K562 (cell line): ENCODE measurements around the gene SNRNP70. TPM values are rescaled to one million over a fixed set of nuclear protein-coding genes. Genes with fewer than 3 reads are reported as not detected.

Experiments used
- MEF2D ChIP-seq: conservative IDR thresholded peaks from 2 replicates; pipeline ENCODE4 v1.6.1; 2016; ENCODE audit warnings: low read depth, missing genetic modification characterization, missing compliant biosample characterization
- NELFE ChIP-seq: IDR thresholded peaks from 2 replicates; pipeline ENCODE4 v1.6.1; 2011; ENCODE audit warnings: mild to moderate bottlenecking; ENCODE audit not compliant: insufficient read depth, insufficient read length
- POLR2H ChIP-seq: IDR thresholded peaks from 2 replicates; pipeline ENCODE4 v1.6.1; 2016; ENCODE audit warnings: missing genetic modification characterization, low read depth, mild to moderate bottlenecking, control low read depth, missing compliant biosample characterization, moderate library complexity
- SMAD3 ChIP-seq: fragments of 450-650 bp; formaldehyde crosslinking; conservative IDR thresholded peaks from 2 replicates; pipeline ENCODE4 v1.4.0; 2020; ENCODE audit warnings: mild to moderate bottlenecking
- THRA ChIP-seq: fragments of 450-650 bp; IDR thresholded peaks from 2 replicates; pipeline ENCODE4 v1.6.1; 2017; ENCODE audit warnings: mild to moderate bottlenecking, moderate library complexity
- ZNF436 ChIP-seq: fragments of 250-450, 450-650 bp; sonication (Bioruptor Pico); formaldehyde crosslinking; IDR thresholded peaks from 2 replicates; pipeline ENCODE4 v1.7.0; 2020; ENCODE audit warnings: mild to moderate bottlenecking
- ZNF584 ChIP-seq: fragments of 200-800 bp; sonication (Bioruptor generic); IDR thresholded peaks from 2 replicates; pipeline ENCODE4 v1.6.1; 2016; ENCODE audit warnings: low read depth, mild to moderate bottlenecking, missing genetic modification characterization, missing compliant biosample characterization
- polyA plus RNA-seq, 8 experiments: library from polyadenylated mRNA; depleted of rRNA in 4 of 8; stranded (reverse) in 5 of 8; unstranded in 3 of 8; fragments of >200 nt; fragmentation: Nextera tagmentation in 2 of 8; fragmentation: Illumina TruSeq in 1 of 8; extraction: Ambion mirVana in 2 of 8; extraction: Trizol in 1 of 8; gene quantifications; 2 replicates each; pipeline versions ENCODE4 v1.2.1 to v1.2.3, GENCODE V29; 2011 to 2014; ENCODE audit warnings: inconsistent platforms in 1 of 8, missing spikeins in 1 of 8
- total RNA-seq, 7 experiments: library from RNA; depleted of rRNA in 6 of 7; stranded (reverse); fragments of >200 nt in 6 of 7; fragmentation: Illumina TruSeq in 2 of 7; extraction: Trizol in 2 of 7; gene quantifications; 2 replicates each; pipeline versions ENCODE4 v1.2.1 to v1.2.3, GENCODE V29; 2011 to 2021; ENCODE audit warnings: low replicate concordance in 1 of 7
- TF ChIP-seq, protein P1 (sequence below): fragments of 450-650 bp; IDR thresholded peaks from 2 replicates; pipeline ENCODE4 v1.6.1; 2016; ENCODE audit warnings: low read depth
- TF ChIP-seq, protein P2 (sequence below): fragments of 450-650 bp; IDR thresholded peaks from 2 replicates; pipeline ENCODE4 v1.6.1; 2017; ENCODE audit warnings: antibody characterized with exemption, mild to moderate bottlenecking

Gene SNRNP70
- total and polyA plus RNA-seq, 9 of the 15 experiments (the other 6 are each of a cell fraction or from before 2014, with no cell fraction given): 2.8 to 496 (median 136) TPM

- TF ChIP-seq MEF2D (tag) (no peak), ZNF436 (CRISPR knock-in tag) (no peak), ZNF584 (no peak), POLR2H (tag) (no peak), THRA (no peak), SMAD3 (no peak), NELFE (no peak)
- TF ChIP-seq, protein P1, sequence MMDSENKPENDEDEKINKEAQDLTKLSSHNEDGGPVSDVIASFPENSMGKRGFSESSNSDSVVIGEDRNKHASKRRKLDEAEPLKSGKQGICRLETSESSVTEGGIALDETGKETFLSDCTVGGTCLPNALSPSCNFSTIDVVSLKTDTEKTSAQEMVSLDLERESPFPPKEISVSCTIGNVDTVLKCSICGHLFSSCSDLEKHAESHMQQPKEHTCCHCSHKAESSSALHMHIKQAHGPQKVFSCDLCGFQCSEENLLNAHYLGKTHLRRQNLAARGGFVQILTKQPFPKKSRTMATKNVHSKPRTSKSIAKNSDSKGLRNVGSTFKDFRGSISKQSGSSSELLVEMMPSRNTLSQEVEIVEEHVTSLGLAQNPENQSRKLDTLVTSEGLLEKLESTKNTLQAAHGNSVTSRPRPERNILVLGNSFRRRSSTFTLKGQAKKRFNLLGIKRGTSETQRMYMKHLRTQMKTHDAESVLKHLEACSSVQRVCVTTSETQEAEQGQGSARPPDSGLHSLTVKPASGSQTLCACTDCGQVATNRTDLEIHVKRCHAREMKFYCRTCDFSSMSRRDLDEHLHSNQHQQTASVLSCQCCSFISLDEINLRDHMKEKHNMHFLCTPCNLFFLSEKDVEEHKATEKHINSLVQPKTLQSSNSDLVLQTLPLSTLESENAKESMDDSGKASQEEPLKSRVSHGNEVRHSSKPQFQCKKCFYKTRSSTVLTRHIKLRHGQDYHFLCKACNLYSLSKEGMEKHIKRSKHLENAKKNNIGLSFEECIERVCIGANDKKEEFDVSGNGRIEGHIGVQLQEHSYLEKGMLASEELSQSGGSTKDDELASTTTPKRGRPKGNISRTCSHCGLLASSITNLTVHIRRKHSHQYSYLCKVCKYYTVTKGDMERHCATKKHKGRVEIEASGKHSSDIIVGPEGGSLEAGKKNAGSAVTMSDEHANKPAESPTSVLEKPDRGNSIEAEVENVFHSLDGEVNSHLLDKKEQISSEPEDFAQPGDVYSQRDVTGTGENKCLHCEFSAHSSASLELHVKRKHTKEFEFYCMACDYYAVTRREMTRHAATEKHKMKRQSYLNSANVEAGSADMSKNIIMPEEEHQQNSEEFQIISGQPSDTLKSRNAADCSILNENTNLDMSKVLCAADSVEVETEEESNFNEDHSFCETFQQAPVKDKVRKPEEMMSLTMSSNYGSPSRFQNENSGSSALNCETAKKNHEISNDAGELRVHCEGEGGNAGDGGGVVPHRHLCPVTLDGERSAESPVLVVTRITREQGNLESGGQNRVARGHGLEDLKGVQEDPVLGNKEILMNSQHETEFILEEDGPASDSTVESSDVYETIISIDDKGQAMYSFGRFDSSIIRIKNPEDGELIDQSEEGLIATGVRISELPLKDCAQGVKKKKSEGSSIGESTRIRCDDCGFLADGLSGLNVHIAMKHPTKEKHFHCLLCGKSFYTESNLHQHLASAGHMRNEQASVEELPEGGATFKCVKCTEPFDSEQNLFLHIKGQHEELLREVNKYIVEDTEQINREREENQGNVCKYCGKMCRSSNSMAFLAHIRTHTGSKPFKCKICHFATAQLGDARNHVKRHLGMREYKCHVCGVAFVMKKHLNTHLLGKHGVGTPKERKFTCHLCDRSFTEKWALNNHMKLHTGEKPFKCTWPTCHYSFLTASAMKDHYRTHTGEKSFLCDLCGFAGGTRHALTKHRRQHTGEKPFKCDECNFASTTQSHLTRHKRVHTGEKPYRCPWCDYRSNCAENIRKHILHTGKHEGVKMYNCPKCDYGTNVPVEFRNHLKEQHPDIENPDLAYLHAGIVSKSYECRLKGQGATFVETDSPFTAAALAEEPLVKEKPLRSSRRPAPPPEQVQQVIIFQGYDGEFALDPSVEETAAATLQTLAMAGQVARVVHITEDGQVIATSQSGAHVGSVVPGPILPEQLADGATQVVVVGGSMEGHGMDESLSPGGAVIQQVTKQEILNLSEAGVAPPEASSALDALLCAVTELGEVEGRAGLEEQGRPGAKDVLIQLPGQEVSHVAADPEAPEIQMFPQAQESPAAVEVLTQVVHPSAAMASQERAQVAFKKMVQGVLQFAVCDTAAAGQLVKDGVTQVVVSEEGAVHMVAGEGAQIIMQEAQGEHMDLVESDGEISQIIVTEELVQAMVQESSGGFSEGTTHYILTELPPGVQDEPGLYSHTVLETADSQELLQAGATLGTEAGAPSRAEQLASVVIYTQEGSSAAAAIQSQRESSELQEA: no peak
- TF ChIP-seq, protein P2, sequence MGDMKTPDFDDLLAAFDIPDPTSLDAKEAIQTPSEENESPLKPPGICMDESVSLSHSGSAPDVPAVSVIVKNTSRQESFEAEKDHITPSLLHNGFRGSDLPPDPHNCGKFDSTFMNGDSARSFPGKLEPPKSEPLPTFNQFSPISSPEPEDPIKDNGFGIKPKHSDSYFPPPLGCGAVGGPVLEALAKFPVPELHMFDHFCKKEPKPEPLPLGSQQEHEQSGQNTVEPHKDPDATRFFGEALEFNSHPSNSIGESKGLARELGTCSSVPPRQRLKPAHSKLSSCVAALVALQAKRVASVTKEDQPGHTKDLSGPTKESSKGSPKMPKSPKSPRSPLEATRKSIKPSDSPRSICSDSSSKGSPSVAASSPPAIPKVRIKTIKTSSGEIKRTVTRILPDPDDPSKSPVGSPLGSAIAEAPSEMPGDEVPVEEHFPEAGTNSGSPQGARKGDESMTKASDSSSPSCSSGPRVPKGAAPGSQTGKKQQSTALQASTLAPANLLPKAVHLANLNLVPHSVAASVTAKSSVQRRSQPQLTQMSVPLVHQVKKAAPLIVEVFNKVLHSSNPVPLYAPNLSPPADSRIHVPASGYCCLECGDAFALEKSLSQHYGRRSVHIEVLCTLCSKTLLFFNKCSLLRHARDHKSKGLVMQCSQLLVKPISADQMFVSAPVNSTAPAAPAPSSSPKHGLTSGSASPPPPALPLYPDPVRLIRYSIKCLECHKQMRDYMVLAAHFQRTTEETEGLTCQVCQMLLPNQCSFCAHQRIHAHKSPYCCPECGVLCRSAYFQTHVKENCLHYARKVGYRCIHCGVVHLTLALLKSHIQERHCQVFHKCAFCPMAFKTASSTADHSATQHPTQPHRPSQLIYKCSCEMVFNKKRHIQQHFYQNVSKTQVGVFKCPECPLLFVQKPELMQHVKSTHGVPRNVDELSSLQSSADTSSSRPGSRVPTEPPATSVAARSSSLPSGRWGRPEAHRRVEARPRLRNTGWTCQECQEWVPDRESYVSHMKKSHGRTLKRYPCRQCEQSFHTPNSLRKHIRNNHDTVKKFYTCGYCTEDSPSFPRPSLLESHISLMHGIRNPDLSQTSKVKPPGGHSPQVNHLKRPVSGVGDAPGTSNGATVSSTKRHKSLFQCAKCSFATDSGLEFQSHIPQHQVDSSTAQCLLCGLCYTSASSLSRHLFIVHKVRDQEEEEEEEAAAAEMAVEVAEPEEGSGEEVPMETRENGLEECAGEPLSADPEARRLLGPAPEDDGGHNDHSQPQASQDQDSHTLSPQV: no peak
Measured at GRCh38 chr19:49157445-49158224, 72.4 kb downstream of the SNRNP70 start, which contains the start of gene TRPM4 (continued).
